Caco-2 (cell line): ENCODE results near the gene ABCA5. TPM values are rescaled to one million over a fixed set of nuclear protein-coding genes. Genes with fewer than 3 reads are reported as not detected.
"Not testable (repeated sequence)": the region's sequence is repeated elsewhere in the genome, so short reads cannot be mapped to it uniquely, and the experiment has no call there.

ENCODE experiments used
- BruUV-seq: library from RNA; stranded (reverse); fragments of 400-500 nt; replicated peaks from 2 replicates; lab custom pipeline; 2021; lab: Mats Ljungman, UMichigan
- CTCF ChIA-PET: fragments of 300-600 bp; sonication (Branson Sonifier 250); formaldehyde crosslinking; loops from one replicate; lab custom pipeline; 2022; ENCODE audit warnings: antibody characterized with exemption; lab: Charles Lee
- POLR2A ChIA-PET: fragments of 300-600 bp; sonication (Branson Sonifier 250); formaldehyde crosslinking; loops from one replicate; lab custom pipeline; 2022; ENCODE audit warnings: antibody characterized with exemption; lab: Charles Lee
- DNase-seq, 2 experiments: peaks; one replicate each; pipeline versions ENCODE4 v3.0.0 to v3.0.0-alpha.2; 2020 to 2022
- H3K27me3 ChIP-seq: replicated peaks from 2 replicates; pipeline ENCODE4 v1.6.0; 2011; ENCODE audit warnings: low read length; ENCODE audit not compliant: control insufficient read depth, insufficient read depth
- H3K36me3 ChIP-seq: 2 replicates; pipeline ENCODE4 v1.5.1; 2011; ENCODE audit warnings: low read length; ENCODE audit not compliant: control insufficient read depth, insufficient read depth
- H3K4me1 ChIP-seq: fragments of 250-450 bp; sonication (Bioruptor Pico); 2 replicates; pipeline ENCODE4 v1.5.1; 2020; ENCODE audit warnings: mild to moderate bottlenecking
- H3K4me3 ChIP-seq: 2 replicates; pipeline ENCODE4 v1.5.1; 2011; ENCODE audit warnings: low read depth, mild to moderate bottlenecking, control low read depth, low read length
- H3K9me3 ChIP-seq: fragments of 250-450 bp; sonication (Bioruptor Pico); 2 replicates; pipeline ENCODE4 v1.5.1; 2020; ENCODE audit warnings: mild to moderate bottlenecking, moderate library complexity
- H3K27ac Mint-ChIP-seq: one replicate; pipeline ENCODE4 v1.8.0; 2022; ENCODE audit warnings: mixed read lengths; ENCODE audit not compliant: unreplicated experiment
- H3K27me3 Mint-ChIP-seq: one replicate; pipeline ENCODE4 v1.8.0; 2022; ENCODE audit warnings: mixed read lengths; ENCODE audit not compliant: insufficient read depth, unreplicated experiment
- H3K36me3 Mint-ChIP-seq: one replicate; pipeline ENCODE4 v1.8.0; 2022; ENCODE audit warnings: mild to moderate bottlenecking, mixed read lengths; ENCODE audit not compliant: insufficient read depth, unreplicated experiment
- H3K4me1 Mint-ChIP-seq: one replicate; pipeline ENCODE4 v1.8.0; 2022; ENCODE audit warnings: low read depth, mixed read lengths; ENCODE audit not compliant: unreplicated experiment
- H3K4me3 Mint-ChIP-seq: one replicate; pipeline ENCODE4 v1.8.0; 2022; ENCODE audit warnings: mild to moderate bottlenecking, moderate library complexity, mixed read lengths; ENCODE audit not compliant: unreplicated experiment
- H3K9me3 Mint-ChIP-seq: one replicate; pipeline ENCODE4 v1.8.0; 2022; ENCODE audit warnings: mixed read lengths; ENCODE audit not compliant: unreplicated experiment
- intact Hi-C: fragments of 100-400 bp; cut with micrococcal nuclease; formaldehyde crosslinking; loops from one replicate; pipeline ENCODE4 v1.10.0; 2022; ENCODE audit not compliant: unreplicated experiment
- total RNA-seq: library from RNA; stranded (reverse); gene quantifications from 2 replicates; pipeline ENCODE4 v1.2.3, GENCODE V29; 2022
- TF ChIP-seq, protein P1 (sequence below), 2 experiments: fragments of 200-600 bp in 1 of 2; IDR thresholded peaks; 1 replicate in 1 of 2; 2 replicates in 1 of 2; pipeline versions ENCODE4 v1.5.1 to v1.8.0; 2011 to 2022; ENCODE audit warnings: antibody characterized with exemption in 1 of 2, control low read depth in 1 of 2, inconsistent platforms in 1 of 2, low read depth in 1 of 2, low read length in 1 of 2, mild to moderate bottlenecking in 1 of 2, moderate library complexity in 1 of 2; ENCODE audit not compliant: insufficient read depth in 1 of 2, severe bottlenecking in 1 of 2, unreplicated experiment in 1 of 2

Gene ABCA5
- total RNA-seq, 1 experiment from 2014 or later, result 11.0 TPM

DNA sequence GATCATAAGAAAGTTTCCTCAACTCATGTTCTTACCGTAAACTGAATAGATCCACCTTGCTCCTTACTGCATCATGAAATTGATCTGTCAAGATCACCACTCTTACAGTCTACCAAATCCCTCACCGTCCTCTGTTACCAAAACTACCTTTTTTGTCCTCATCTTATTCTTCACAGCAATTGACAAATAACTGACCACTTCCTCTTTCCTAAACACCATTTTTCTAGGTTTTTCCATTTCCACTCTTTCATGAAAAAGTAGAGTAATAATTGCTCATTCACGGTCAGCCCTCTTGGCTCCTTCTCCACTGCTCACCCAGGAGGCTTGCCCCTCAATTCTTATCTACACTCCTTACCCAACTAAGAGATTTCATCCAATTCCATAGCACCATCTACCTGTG is 44.9 kb downstream of the ABCA5 start:
- no peaks in the 10 kb centered on the region for H3K4me1 Mint-ChIP-seq
- TF ChIP-seq, protein P1, sequence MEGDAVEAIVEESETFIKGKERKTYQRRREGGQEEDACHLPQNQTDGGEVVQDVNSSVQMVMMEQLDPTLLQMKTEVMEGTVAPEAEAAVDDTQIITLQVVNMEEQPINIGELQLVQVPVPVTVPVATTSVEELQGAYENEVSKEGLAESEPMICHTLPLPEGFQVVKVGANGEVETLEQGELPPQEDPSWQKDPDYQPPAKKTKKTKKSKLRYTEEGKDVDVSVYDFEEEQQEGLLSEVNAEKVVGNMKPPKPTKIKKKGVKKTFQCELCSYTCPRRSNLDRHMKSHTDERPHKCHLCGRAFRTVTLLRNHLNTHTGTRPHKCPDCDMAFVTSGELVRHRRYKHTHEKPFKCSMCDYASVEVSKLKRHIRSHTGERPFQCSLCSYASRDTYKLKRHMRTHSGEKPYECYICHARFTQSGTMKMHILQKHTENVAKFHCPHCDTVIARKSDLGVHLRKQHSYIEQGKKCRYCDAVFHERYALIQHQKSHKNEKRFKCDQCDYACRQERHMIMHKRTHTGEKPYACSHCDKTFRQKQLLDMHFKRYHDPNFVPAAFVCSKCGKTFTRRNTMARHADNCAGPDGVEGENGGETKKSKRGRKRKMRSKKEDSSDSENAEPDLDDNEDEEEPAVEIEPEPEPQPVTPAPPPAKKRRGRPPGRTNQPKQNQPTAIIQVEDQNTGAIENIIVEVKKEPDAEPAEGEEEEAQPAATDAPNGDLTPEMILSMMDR (IDR thresholded peaks at IDR 0.05; ENCODE audit: insufficient read depth in 1 of 2, low read depth in 1 of 2, low read length in 1 of 2, severe bottlenecking in 1 of 2, unreplicated experiment in 1 of 2), result no peak

DNA sequence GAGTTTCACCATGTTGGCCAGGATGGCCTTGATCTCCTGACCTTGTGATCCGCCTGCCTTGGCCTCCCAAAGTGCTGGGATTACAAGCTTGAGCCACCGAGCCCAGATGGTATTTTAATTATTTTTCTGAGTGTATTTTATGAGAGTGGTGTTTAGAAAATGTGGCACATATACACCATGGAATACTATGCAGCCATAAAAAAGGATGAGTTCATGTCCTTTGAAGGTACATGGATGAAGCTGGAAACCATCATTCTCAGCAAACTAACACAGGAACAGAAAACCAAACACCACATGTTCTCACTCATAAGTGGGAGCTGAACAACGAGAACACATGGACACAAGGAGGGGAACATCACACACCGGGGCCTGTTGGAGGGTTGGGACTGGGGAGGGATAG is 50.7 kb downstream of the ABCA5 start:
- H3K9me3 Mint-ChIP-seq, H3K4me1 ChIP-seq, H3K27ac Mint-ChIP-seq, H3K27me3 Mint-ChIP-seq, H3K36me3 Mint-ChIP-seq, intact Hi-C loops, H3K9me3 ChIP-seq, H3K36me3 ChIP-seq, H3K27me3 ChIP-seq, BruUV-seq, H3K4me3 ChIP-seq, H3K4me1 Mint-ChIP-seq, DNase-seq, POLR2A ChIA-PET, CTCF ChIA-PET, H3K4me3 Mint-ChIP-seq: not testable (repeated sequence)

More for the DNA sequence above, 44.9 kb downstream of the ABCA5 start:
- Mint-ChIP-seq H3K4me3 (no peak overlapping the region), H3K36me3 (no peaks in the 10 kb centered on the region), H3K9me3 (no peaks in the 10 kb centered on the region), H3K27ac (no peak overlapping the region), H3K27me3 (no peaks in the 10 kb centered on the region)
- BruUV-seq, result no TSS peak
- ChIA-PET POLR2A (interaction anchor here (0.7 kb wide), 1 partner anchor 156 kb away, joined by 10 read pairs; no protein-coding TSS in a partner anchor), CTCF (no interaction called here)
- H3K4me3 ChIP-seq, result no peak overlapping the region
- H3K4me1 ChIP-seq, result no peaks in the 10 kb centered on the region
- no peak for DNase-seq
- H3K9me3 ChIP-seq, result no peaks in the 10 kb centered on the region
- no peaks in the 10 kb centered on the region for H3K36me3 ChIP-seq
- intact Hi-C loops, result no loop called here
- no peaks in the 10 kb centered on the region for H3K27me3 ChIP-seq

- no peaks in the 10 kb centered on the region for H3K36me3 Mint-ChIP-seq
- intact Hi-C loops, result no loop called here
- DNase-seq, result no peak
- H3K4me3 ChIP-seq, result no peak overlapping the region
- no peaks in the 10 kb centered on the region for H3K9me3 ChIP-seq
- no peaks in the 10 kb centered on the region for H3K27me3 Mint-ChIP-seq
- TF ChIP-seq, protein P1 (IDR thresholded peaks at IDR 0.05; ENCODE audit: insufficient read depth in 1 of 2, low read depth in 1 of 2, low read length in 1 of 2, severe bottlenecking in 1 of 2, unreplicated experiment in 1 of 2), result no peak
- BruUV-seq, result no TSS peak
- H3K4me3 Mint-ChIP-seq, result no peak overlapping the region
- CTCF ChIA-PET, result no interaction called here
- POLR2A ChIA-PET, result no interaction called here
- H3K36me3 ChIP-seq, result no peaks in the 10 kb centered on the region
- no peaks in the 10 kb centered on the region for H3K27me3 ChIP-seq
- no peaks in the 10 kb centered on the region for H3K4me1 ChIP-seq
- no peak overlapping the region for H3K27ac Mint-ChIP-seq
- H3K9me3 Mint-ChIP-seq, result no peaks in the 10 kb centered on the region
- no peaks in the 10 kb centered on the region for H3K4me1 Mint-ChIP-seq
These were observed 51.2 kb downstream of the ABCA5 start for GRCh38 chr17:69275751-69276150.

- Histone ChIP-seq H3K36me3 (no peaks in the 10 kb centered on the region), H3K4me3 (no peak overlapping the region), H3K9me3 (no peaks in the 10 kb centered on the region), H3K4me1 (peaks cover 14% of the 10 kb centered on the region), H3K27me3 (no peaks in the 10 kb centered on the region)
- ChIA-PET CTCF (no interaction called here), POLR2A (no interaction called here)
- no TSS peak for BruUV-seq
- H3K36me3 Mint-ChIP-seq, result no peaks in the 10 kb centered on the region
- intact Hi-C loops, result no loop called here
- no peaks in the 10 kb centered on the region for H3K9me3 Mint-ChIP-seq
- TF ChIP-seq, protein P1 (IDR thresholded peaks at IDR 0.05; ENCODE audit: insufficient read depth in 1 of 2, low read depth in 1 of 2, low read length in 1 of 2, severe bottlenecking in 1 of 2, unreplicated experiment in 1 of 2), result no peak
- no peak overlapping the region for H3K27ac Mint-ChIP-seq
- H3K4me1 Mint-ChIP-seq, result peaks cover 13% of the 10 kb centered on the region
- H3K27me3 Mint-ChIP-seq, result no peaks in the 10 kb centered on the region
- no peak for DNase-seq
- H3K4me3 Mint-ChIP-seq, result no peak overlapping the region
These were observed 55.9 kb downstream of the ABCA5 start for GRCh38 chr17:69271023-69271422.
